ENCODE measurements around the gene LBR.

The LBR gene

DNA sequence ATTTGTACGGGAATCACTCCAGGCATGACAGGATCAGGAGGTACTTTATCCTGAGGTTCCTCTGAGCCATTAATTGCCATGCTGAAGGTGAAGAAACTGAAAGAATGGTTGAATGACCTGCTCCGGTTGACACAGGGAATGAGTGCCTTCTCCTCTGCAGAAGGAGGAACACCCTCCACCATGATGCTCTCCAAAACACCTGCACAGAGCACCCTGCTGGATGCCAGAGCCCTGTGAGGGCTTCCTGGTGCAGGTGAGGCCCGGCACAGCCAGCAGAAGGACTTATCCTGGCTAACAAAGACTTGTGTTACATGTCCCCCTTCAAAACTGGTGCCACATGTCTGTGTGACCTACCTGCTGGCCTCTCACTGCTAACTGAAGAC, 14.3 kb upstream of the LBR start:
- no peak for DNase-seq

DNA sequence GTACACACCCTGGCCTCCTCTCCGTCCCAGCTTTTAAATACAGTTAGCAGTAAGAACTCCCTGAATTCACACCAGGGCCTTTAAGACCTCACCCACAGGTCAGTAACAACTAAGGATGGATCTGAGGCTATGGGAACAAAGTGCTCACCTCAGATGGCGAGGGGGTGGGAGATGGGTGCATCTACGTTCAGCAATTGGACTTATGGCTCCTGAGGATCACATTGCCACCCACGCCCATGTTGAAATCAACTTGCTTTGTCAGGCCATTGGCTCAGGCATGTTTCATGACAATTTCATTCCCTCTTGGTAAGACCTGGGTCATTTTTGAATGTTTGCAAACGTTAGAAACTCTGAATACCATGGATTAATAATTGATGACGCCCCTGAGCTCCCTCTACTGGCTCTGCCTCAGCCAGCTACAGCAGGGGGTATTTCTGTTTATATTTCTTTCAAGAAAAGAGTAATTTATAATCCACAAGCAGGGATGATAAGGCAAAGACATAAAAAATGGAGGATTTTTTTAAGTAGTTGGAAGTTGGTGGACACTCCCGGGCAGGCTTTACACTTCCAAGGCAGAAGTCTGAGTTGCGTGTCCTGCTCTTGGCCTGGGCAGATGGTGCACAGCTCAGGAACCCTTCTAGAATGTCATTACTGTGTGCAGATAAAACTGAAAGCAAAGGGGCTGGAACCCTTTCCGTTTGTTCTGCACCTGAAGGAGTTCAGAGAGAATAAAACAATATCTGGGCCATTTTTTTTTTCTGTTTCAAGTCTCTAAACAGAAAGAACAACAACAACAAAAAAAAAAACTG, 13.7 kb upstream of the LBR start:
- DNase-seq = no peak

DNA sequence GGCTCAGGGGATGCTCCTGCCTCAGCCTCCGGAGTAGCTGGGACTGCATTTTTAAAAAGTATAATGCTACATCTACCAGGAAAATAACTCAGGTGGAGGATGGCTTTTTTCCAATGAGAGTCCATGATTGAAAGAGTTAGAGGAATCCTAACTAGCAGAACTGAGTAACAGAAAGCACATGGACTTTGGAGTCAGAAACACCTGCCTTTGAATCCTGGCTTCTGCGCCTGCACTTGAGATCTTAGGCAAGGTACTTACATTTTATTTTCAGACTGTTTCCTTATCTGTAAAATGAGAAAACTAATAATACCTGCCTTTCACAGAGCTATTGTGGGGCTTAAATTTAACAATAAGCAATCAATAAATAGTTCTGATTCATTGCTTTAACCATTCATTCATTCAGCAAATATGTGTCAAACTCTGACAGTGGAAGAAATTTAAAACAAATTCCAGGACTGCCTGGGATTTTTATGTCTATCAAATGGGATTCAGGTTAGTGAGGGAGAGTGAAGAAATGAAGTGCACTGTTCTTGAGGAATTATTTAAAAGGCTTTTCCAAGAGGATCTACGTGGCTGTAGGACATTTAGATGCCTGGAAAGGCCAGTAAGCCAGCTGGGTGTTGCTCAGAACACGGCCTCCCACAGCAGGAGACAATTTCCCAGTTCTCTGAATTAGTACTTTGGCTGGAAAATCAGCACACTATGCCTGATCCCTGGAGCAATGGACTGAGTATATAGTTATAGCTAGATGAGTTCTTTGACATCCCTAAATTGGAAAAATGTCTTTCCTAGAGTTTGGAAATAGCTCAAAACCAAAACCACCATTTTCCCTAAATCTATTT, 12.8 kb upstream of the LBR start:
- DNase-seq = no peak

DNA sequence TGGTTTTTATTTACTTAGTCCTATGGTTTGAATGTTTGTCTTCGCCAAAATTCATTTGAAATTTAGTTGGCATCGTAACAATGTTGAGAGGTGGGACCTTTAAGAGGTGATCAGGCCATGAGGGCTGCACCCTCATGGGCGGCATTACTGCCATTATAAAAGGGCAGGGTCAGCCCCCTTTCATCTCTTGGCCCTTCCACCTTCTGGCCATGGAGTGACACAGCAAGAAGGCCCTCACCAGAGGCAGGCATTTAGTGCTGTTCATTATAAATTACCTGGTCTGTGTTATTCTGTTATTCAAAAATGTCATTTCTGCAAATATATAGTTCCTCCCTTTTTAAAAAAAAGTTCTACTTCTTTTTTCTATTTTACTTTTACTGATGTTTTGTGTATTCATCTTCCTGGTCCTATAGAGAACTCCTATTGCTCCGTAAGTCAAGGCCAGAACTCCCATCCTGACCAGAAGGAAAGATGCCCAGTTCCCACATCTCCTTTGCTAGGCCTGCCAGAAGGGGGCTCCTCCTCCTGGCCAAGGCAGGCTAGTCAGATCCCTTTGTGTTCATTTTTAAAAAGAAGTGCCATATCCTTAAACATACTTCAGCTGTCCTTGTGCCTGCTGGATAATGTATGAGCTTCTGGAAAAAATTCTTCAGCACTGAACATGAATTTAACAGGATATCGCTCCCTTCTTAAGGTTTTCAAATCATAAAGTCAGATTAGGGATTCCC, 10.0 kb upstream of the LBR start:
- DNase-seq = no peak

DNA sequence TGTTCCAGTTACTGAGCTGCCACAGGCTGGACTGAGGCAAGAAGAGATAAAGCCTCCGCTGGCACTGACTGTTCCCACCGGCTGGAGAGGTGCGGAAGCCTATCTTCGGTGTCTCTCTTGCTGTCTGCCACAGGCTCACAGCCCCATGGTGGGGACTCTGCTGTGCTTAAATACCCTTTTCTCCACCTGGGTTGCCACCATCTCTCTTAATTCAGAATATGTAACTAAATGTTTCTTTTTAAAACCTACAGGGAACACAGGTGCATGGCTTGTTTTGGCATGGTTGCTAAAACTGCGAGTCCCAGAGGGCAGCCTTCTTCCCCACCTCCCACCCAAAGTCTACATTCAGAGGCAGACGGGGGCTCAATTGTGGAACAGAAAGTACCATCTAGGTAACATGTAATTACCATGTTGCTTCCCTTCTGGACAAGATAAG, 8.1 kb upstream of the LBR start:
- DNase-seq = no peak

DNA sequence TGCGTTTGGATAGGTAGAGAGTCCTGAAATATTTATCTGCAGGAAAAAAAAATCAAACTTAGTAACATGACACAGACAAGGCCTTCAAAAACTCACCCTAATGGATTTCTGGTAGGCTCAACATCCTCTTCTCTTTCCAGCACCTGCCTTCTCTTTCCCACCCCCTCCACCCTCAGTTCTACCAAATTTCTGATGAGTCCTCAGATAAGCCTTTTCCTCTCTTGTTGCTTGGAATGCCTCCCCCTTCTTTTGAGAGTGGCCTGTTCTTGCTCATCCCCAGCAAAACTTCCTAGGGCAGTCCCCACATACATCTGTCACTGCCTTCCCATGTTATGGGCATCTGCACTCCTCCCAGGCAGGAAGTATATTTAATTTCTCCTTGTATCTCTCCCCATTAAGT, 7.6 kb upstream of the LBR start:
- DNase-seq = no peak

DNA sequence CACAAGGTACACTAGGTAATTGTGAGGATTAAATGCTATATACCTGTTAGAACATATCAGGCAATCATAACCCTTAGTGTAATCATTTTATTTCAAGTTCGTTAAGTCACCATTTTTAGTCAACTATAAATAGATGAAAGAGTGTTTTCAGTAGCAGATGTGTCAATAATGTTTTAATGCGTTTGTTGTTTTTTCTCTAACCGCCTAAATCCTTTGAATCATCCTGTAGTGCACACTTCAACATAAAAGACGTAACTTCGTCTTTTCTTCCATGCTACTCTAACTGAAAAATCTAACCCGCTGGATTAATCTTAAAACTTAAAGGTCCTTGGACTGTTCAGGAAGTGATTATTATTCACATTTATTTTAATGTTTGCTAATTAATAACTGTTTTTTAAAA, 7.2 kb upstream of the LBR start:
- no peak for DNase-seq

DNA sequence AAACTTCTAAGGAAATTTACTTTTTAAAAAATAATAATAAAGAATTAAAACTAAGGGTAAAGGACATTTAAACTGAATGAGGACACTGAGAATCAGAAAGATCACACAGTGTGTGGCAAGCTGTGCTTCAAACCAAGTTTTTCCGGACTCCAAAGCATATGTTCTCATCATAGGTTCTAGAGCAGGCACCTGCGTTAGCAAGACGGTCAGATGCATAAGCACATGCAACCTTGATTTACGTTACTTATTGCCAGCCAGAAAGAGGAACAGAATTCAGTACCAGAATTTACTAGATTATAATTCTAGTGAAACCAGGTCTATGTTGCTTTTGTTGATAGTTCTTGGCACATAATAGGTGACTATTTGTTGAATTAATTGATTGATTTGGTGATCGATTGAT, 6.2 kb upstream of the LBR start:
- DNase-seq = no peak

DNA sequence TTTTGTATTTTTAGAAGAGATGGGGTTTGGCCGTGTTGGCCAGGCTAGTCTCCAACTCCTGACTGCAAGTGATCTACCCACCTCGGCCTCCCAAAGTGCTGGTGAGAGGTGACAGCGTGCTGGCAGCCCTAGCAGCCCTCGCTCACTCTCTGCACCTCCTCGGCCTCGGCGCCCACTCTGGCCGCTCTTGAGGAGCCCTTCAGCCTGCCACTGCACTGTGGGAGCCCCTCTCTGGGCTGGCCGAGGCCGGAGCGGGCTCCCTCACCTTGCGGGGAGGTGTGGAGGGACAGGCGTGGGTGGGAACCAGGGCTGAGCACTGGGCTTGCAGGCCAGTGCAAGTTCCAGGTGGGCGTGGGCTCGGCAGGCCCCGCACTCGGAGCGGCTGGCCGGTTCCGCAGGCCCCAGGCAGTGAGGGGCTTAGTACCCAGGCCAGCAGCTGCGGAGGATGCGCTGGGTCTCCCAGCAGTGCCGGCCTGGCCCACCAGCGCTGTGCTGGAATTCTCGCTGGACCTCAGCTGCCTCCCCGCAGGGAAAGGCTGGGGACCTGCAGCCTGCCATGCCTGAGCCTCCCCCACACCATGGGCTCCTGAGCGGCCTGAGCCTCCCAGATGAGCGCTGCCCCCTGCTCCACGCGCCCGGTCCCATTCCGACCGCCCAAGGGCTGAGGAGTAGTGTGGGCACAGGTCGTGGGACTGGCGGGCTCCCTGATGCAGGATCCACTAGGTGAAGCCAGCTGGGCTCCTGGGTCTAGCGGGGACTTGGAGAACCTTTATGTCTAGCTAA, 3.4 kb upstream of the LBR start:
- DNase-seq = no peak

DNA sequence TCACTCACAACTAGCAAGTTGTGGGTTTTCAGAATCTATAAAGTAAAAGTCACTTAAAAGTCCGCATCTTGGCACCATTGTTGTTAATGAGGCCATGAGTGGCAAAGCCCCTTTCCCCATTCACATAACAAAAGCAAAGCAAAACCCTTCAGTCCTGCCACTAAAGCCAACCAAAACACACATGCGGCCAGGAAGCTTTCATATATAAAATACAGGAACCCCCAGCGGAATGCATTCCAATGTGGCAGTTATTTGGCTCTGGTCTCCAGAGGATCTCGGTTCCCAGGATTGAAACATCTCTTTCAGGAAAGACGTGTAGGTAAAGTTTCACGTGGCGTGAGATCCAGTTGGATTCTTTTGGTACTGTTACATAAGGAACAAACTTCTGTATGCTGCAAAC, 2.5 kb upstream of the LBR start:
- DNase-seq = no peak

DNA sequence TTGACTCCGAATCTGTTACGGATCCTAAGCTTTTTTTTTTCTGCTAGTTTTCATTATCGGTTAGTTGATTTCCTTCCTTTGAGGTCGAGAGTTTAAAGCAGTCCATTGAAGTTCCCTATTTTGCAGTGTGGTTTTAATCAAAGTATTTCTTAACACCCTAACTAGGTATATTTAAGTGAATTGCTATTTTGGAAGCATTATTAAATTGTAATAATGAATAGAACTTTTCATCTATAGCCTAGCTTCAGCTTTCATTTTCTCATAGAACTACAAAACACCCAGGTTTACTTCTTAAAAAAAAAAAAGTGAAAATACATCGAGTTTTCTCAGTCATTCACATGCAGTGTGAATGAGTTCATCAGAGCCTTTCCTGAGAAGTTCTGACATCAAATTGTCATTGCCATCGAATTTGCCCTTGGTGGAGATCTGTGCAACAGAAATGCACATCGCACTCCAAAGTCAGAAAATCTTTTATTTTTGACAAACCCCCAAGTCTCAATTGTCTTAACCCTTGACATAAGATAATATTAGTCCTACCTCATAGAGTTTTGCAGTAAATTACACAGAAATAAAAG, 1.1 kb upstream of the LBR start:
- DNase-seq = no peak

DNA sequence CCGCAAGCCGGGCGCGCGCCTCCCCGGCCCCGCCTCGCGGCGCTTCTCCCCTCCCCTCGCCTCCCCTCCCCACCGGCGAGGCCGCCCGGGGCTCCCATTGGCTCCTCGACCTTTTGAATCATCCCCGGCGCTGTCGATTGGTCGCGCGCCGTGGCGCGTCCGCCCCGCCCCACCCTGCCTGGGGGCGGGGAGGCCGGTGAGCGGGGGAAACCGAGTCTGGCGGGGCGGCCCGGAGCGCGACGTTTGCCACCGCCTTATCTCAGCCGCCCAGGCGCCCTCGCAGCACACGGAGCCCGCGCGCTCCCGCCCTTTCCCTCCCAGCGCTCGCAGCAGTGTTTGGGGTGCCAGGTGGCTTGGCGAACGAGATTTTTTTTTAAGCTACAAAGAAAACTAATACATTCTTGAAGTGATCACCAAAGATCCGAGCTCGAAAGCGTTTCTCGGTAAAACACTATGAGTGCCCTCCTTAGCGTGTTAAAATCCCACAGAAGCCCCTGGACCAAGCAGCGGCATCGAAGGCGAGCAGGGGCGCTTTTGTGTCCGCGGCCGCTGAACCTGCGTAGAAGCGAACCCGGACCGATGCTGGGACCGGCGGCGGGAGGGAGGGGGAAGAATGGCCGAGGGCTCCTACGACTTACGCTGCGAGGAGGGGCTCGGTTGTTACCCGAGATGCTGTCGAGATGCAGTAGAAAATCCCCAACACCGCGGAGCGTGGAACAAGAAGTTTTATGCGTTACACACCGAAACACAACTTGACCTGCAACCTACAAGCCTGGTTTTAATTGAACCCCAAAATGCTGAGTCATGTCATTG, 436 bp upstream of the LBR start:
- DNase-seq = peak; percentile 94

DNA sequence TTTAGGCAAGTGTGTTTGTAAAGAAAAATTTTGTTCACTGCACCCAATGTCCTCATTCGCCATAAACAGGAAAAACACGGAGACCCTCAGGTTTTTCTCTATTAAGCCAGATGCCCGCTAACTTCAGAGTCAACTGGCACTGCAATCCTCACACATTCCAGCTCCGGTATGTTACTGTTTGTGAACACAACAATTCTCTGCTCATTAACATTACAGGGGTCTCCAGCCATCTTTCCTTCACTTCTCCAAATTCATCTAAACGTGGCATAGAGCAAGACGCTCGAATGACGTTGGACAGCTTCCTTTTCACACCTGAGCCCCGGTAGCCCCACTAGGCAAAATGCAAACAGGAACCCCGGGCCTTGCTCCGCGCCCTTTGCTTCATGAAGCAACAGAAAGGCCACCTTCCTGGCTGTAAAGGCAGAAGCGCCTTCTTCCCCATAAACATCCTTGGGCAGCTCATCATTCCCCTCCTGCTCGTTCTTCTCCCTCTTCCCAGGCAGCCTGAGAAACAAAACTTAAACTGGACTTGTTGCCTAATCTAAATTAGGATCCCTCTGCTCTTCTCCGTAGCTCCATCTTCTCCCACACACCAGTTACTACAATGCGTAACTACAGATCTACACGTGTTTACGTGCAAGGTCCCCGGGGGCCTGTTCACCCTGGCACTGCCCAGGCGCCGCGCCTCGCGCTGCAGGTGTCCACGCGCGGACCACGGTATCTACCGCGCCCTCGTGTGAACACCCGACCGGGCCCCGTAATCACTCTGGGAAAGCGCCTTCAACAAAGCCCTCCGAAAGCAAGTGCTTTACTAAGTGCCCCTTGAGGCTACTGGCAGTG, 1.2 kb downstream of the LBR start:
- peak; percentile 39 for DNase-seq

DNA sequence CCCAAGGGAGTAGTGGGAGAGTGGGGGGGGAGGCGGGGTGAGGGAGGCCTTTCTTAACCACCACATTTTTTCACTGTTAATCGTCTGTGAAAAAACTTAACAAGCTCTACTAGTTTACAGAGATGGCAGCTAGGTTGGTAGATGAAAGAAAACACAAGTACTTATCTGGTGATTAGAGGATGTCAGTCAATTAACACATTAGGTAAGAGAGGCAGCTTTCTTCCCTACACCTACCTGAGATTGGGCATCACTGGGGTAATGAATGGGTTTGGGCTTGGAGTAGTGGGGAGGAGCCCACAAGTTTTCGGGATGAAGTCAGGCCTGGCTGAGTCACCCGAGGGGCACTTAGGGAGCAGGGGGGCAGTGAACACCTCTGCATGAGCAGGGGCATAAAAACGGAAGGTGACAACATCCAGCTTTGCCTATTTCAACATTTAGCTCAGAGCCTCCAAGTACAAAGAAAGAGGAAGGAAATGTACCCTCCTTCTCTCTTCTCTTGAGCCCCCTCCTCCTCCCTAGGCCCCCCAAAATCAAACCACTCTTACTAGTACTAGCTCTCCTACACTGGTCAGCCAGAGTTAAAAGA, 2.5 kb downstream of the LBR start:
- no peak for DNase-seq

DNA sequence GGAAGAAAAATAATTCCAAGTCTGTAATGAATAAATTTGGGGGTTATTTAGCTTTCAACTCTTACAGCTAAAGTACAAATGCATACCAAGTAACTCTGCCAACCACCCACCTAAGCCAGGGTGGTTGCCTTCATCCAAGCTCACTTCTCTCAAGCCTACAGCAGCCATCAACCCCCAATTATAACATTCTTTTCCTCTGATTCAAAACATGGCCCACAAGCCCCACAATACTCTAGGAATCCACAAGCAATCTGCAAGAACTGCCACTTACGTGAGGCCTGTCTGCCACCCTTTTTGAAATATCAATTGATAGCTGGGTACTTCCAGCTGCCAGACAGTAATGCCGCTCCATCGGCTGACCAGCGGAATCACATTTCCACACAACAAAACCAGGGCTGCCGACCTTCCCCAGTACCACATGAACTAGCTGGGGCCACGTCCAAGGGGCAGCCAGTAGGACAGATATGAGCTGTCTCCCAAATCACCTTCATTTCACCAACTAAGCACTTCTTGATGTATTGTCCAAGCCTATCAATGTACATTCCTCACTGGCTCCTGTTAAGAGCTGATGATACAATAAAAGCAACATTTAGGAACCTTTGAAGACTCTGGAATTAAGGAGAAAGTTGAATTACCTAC, 3.2 kb downstream of the LBR start:
- no peak for DNase-seq

DNA sequence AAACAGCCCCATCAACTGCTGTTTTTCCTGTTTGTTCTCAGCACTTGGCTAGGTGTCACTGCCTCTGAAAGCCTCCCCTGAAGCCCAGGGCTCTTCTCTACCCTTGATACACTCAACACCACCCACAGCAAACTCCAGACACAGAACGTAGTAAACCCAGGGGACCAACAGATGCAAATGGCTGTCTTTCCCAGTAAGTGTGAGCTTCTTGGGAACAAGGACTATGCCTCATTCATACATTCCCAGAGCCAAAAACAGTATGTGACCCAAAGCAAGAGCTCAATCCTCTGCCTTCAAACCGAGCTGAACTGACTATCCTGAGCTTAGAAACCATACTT, 4.4 kb downstream of the LBR start:
- no peak for DNase-seq

DNA sequence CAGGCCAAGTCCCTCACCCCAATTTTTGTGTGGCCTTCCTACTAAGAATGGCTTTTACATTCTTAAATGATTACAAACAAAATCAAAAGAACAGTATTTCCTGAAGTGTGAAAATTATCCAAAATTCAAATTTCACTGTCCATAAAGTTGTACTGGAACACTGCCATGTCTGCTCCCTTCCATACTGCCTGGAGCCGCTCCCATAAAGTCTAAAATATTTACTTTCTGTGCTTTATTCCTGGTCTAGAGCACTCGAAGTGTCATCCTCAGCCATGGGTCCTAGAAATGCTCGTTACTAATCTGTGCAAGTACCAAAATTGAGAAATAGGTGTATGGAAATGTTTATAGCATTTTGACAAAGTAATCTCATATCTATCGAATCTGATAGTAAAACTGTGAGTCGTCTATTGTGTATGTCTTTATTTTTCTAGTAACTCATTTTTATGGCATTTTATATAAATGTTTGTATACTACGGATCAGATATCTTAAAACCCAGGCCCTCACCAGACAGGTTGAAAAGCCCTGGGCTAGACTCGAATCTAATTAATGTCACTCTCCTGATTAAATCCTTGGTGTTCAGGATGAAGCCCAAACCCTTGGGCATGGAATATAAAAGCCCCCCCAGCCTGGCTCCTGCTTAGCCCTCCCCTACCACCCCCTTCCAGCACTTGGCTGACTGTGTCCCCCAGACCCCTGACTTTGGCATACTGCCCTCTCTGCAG, 4.9 kb downstream of the LBR start:
- no peak for DNase-seq

DNA sequence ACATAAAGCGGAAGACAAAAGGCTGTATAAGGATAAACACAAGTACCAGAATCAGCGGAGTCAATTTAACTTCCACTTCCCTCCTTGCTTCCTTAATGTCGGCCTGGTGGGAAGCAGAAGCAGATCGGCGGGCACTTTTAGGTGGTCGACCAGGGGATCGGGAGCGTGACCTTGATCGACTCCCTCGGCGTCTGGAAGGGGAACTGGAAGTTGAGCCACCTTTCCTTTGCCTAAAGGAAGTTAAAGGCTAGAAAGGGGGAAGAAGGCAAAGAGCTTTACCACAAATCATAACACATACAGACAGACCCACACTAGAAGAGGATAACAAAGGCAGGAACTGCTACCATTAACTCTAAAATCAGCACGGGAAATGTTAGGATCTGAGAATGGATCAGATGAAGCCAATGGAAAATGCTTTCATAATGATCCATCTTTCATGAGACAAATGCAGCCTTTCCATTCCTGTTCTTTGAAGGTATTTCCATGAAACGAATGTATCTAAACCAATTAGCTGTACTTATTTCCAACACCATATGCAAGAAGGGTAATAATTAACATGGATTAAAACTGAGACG, 5.7 kb downstream of the LBR start:
- DNase-seq = no peak

DNA sequence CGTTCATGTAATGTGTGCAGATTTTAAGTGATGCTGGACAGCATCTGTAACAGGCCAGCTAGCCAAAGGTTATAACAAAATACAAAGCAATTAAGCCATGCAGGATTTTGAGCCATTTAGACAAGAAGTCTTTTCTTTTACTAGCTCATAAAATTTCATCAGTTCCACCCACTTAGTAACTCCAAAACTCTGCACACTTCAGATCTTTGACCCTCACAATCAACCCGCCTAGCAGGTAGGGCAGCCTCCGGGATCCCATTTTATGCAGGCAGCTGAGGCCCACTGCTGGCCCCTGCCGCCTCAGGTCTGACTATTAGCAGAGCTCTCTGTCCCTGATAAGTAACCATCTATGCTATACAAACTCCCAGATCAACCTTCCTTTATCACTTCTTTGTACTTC, 9.2 kb downstream of the LBR start:
- no peak for DNase-seq
